SKM-1 (cell line): Measurements from ENCODE around the gene NT5C1B.
"Not testable (repeated sequence)": the region's sequence is repeated elsewhere in the genome, so short reads cannot be mapped to it uniquely, and the experiment has no call there.

Source experiments
- DNase-seq: peaks from one replicate; lab custom pipeline; 2025; ENCODE audit not compliant: unreplicated experiment; lab: John Stamatoyannopoulos, UW

Gene NT5C1B

DNA sequence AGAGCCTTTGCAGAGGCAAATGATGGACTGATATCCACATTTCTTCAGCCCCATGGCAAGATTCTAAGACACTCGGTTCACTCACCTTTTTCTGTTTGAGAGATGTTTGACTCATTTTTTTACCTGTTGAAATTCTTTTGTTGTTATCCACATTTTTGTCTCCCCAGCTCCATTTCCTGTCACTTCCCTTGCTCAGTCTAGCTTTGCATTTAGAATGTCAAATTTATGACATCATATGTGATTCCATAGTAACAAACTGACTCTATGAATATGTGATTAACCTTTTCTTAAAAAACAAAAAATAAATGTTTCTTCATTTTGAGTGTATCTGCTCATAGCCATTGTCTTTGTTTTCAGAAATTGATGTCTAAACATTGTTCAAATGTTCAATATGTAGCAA lies at the start of gene NT5C1B:
TSS of gene NT5C1B (minus strand) at position 216 of the 400 bp plus-strand sequence. CDS start at position 115, 101 bp downstream.
- DNase-seq = no peak

GRCh38 chr2:18637196-18637595 lies 47.8 kb upstream of the NT5C1B start:
- DNase-seq = no peak

DNA sequence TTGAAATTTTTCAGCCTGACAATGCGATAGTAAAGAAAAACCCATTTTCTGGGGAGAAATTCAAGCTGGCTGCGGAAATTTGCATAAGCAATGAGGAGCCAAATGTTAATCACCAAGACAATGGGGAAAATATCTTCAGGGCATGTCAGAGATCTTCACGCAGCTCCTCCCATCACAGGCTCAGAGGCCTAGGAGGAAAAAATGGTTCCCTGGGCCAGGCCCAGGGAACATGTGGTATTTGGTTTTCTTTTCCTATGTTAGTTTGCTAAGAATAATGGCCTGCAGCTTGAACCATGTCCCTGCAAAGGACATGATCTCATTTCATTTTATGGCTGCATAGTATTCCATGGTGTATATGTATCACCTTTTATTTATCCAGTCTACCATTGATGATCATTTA lies 43.3 kb upstream of the NT5C1B start:
- not testable (repeated sequence) for DNase-seq

GRCh38 chr2:18630941-18631340 lies 41.6 kb upstream of the NT5C1B start:
- DNase-seq = no peak

DNA sequence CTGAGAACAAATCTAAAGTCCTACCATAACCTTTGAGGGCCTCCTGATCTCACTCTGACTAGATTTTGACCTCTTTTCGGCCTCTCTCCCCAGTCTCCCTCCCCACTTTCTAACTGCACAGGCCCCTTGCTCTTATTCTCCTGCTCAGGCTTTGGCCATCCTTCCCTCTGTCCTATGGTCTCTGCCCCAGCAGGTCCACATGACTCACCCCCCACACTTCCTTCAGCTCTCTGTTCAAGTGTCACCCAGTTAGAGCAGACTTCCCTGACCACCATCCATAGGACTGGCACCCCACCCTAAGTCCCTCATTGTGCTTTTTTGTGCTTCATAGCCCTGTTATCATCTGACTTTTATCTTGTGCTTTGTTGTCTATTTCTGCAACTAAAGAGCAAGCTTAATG lies 41.2 kb upstream of the NT5C1B start:
- DNase-seq = no peak

DNA sequence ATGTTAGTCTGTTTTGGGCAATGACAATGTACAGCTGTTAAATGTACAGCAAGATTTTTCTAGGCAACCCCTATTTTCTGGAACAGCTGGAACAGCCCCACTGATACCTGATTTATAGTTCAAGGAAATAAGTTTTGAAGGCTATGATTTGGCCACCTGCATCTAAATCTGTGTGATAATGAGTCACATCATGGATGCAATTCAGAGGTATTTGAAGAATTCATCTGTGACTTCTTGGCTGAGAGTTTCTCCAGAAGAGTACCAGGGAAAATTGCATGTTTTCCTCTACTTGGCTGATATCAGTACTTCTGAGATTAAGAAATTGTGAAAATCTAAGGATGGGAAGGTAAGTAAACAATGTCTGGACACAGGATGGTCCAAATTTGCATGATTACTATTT lies 40.7 kb upstream of the NT5C1B start:
- DNase-seq = no peak

DNA sequence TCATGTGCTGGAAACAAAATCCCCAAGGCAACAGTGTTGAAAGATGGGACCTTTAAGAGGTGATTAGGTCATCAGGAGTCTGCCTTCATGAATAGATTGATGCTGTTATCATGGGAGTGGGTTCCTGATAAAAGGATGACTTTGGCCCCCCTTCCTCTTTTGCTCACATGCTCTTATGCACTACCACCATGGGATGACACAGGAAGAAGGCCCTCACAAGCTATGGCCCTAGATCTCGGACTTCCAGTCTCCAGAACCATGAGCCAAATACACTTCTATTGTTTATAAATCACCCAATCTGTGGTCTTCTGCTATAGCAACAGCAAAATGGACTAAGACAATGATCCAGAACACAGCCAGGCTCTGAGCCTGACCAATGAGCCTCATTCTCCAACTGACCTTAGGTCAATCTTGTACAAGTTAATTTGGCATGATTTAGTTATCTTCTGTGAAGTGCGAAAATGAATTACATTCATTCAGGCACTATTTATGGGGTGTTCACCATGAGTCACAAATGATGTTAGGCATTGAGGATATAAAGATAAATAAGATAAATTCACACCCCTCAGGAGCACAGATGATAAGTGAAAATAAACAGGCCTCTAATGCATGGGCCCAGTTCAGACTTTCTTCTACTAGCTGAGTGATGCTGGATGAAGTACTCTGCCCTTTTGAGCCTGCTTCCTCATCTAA lies 37.7 kb upstream of the NT5C1B start:
- DNase-seq = no peak

GRCh38 chr2:18626256-18626668 lies 36.9 kb upstream of the NT5C1B start:
- no peak for DNase-seq

DNA sequence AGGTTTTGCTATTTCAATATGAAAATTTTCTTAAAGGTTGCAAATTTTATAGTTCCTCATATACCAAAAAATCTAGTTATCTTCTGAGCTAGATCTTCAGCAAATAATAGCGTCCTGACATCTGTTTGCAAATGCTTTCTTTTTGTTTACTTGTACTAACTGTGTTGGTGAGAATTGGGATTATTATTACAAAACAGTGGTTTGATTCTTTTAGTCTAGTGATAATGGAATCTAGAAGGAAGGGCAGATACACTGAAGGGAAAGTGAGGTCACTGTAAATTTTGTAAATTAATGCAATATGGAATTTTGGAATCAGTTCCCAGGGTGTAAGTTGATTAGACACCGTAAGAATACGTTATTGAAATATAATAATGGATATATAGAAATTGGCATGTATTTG lies 36.2 kb upstream of the NT5C1B start:
- DNase-seq = no peak

- no peak for DNase-seq
Measured at GRCh38 chr2:18623782-18624181, 34.4 kb upstream of the NT5C1B start.

- DNase-seq = no peak
Measured at GRCh38 chr2:18620867-18621632, 31.7 kb upstream of the NT5C1B start.

- no peak for DNase-seq
Measured at GRCh38 chr2:18619091-18619490, 29.7 kb upstream of the NT5C1B start.

- no peak for DNase-seq
Measured at GRCh38 chr2:18614041-18614440, 24.7 kb upstream of the NT5C1B start.

- DNase-seq = no peak
Measured at GRCh38 chr2:18612133-18612532, 22.8 kb upstream of the NT5C1B start.

- DNase-seq = no peak
Measured at GRCh38 chr2:18611604-18612003, 22.2 kb upstream of the NT5C1B start.

DNA sequence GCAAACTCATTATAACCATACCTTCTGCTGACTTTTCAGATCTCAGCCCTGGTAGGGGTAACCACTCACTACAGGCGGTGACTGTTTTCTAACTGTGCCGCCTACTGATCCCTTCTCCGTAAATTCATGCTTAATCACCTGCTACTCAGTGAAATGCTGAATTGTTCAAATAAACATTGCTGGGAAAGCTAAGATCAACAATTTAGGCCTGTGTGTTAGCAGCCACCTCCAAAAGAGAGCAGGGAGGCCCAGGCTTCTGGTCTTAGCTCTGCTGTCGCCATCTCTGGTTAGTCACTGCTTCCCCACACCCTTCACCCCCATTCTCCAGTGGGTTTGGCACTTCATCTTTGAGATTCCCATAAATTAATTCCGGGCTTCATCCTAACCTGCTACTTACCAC lies 21.8 kb upstream of the NT5C1B start:
- no peak for DNase-seq

GRCh38 chr2:18610651-18611050 lies 21.3 kb upstream of the NT5C1B start:
- no peak for DNase-seq

DNA sequence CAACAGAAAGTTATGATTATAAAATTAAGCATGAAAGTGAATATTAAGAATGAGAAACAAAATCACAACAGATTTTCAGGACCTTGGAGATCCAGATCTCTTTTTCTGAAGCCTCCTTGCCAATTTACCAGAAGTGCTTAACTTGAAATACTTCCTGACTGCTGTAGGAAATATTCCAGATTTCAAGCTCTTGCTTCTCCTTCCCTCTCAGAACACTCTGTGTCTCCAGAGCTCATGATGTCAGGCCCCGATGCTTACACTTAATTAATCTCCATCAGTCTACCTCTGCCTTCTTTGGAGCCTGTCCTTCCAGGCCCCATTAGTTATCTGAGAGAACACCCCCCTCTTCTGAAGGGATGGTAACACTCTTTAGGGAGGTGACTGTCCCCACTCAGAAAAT lies 20.7 kb upstream of the NT5C1B start:
- DNase-seq = no peak

GRCh38 chr2:18605115-18605514 lies 15.7 kb upstream of the NT5C1B start:
- no peak for DNase-seq

- DNase-seq = no peak
Measured at GRCh38 chr2:18604531-18604885, 15.1 kb upstream of the NT5C1B start.

DNA sequence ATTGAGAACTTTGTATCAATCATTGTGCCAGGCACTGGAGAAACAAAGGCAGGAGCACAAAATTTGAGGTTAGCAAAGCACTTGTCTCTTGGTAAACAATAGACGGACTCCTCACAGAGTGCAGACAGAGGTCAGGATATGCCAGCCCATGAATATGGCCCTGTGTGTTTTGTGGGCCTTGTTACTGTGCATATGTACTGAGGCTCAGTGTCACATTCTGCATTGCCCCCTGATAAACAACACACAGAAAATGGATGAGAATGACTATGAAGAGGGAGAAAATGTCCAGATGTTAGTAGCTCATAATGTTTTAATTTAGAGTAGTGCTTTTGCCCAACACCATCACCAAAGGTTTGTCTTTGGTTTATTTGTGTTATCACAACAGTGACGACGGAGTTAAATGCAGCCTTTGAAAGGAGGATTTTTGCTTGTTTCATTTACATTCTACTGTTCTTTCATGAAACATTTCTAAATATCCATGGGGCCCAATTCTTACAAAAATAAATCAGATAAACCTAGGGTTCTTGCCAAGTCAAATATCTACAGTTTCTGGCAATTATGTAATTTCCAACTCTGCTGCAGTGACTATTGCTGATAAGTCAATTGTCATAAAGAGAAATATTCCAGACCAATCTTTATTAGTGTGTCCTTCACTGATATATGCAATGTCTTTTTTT lies 14.6 kb upstream of the NT5C1B start:
- no peak for DNase-seq

DNA sequence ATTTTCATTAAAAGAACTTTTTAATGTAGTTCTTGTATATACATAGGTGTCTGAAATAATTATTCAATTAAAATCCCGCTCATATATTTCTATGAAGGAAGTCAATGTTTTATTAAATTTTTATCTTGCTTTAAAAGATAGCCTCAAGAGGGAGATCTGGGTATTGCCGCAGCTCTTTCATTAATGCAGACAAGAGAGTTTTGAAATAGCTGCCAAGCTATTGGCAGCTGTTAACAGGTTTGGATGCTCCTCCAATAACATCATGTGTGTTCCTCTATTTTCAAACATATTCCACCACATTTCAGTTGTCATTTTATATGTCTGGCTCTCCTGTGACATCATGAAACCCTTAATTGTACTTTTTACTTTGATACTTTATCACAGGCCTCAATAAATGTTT lies 12.9 kb upstream of the NT5C1B start:
- DNase-seq = no peak
